Smooth muscle cell (in vitro differentiated cells): ENCODE data around the gene FUCA2. TPM values are rescaled to one million over a fixed set of nuclear protein-coding genes. Genes with fewer than 3 reads are reported as not detected.

Experiments used
- DNase-seq: peaks from one replicate; lab custom pipeline; 2025; ENCODE audit not compliant: unreplicated experiment; lab: John Stamatoyannopoulos, UW
- H2AFZ ChIP-seq: fragments of 200-600 bp; sonication (generic); 2 replicates; pipeline ENCODE4 v1.6.0; 2016; ENCODE audit warnings: antibody characterized with exemption, low read depth, mild to moderate bottlenecking
- H3F3A ChIP-seq: fragments of 200-600 bp; sonication (generic); 2 replicates; pipeline ENCODE4 v1.6.0; 2017; ENCODE audit warnings: antibody characterized with exemption, low read depth
- H3K27ac ChIP-seq: fragments of 200-600 bp; sonication (generic); 2 replicates; pipeline ENCODE4 v1.5.1; 2016; ENCODE audit warnings: low read depth, mild to moderate bottlenecking
- H3K27me3 ChIP-seq: fragments of 200-600 bp; sonication (generic); 2 replicates; pipeline ENCODE4 v1.6.1; 2016; ENCODE audit warnings: low read depth, mild to moderate bottlenecking
- H3K36me3 ChIP-seq: fragments of 200-600 bp; sonication (generic); 2 replicates; pipeline ENCODE4 v1.5.1; 2016; ENCODE audit warnings: low read depth
- H3K4me1 ChIP-seq: fragments of 200-600 bp; sonication (generic); 2 replicates; pipeline ENCODE4 v1.5.1; 2016; ENCODE audit warnings: low read depth
- H3K4me2 ChIP-seq: fragments of 200-600 bp; sonication (generic); 2 replicates; pipeline ENCODE4 v1.6.0; 2016; ENCODE audit warnings: mild to moderate bottlenecking
- H3K4me3 ChIP-seq: fragments of 200-600 bp; sonication (generic); 2 replicates; pipeline ENCODE4 v1.5.1; 2016; ENCODE audit warnings: mild to moderate bottlenecking
- H3K79me2 ChIP-seq: fragments of 200-600 bp; sonication (generic); 2 replicates; pipeline ENCODE4 v1.6.0; 2016; ENCODE audit warnings: low read depth, mild to moderate bottlenecking
- H3K9ac ChIP-seq: fragments of 200-600 bp; sonication (generic); 2 replicates; pipeline ENCODE4 v1.6.0; 2016; ENCODE audit warnings: low read depth
- H3K9me3 ChIP-seq: fragments of 200-600 bp; sonication (generic); replicated peaks from 2 replicates; pipeline ENCODE4 v1.5.1; 2016; ENCODE audit warnings: low read depth
- H4K20me1 ChIP-seq: fragments of 200-600 bp; sonication (generic); 2 replicates; pipeline ENCODE4 v1.6.0; 2016; ENCODE audit warnings: low read depth
- WGBS: methylation state at CpG from one replicate; pipeline ENCODE4 v1.1.7; 2016; ENCODE audit warnings: low lambda C conversion rate; 5-methylcytosine and 5-hydroxymethylcytosine counted together
- polyA plus RNA-seq: library from polyadenylated mRNA; unstranded; fragments of >200 nt; fragmentation: Nextera tagmentation; extraction: Ambion mirVana; gene quantifications from 2 replicates; pipeline ENCODE4 v1.2.1, GENCODE V29; 2016
- total RNA-seq: library from RNA; depleted of rRNA; stranded (reverse); fragments of >200 nt; gene quantifications from 2 replicates; pipeline ENCODE4 v1.2.3, GENCODE V29; 2014
- TF ChIP-seq, protein P1 (sequence below): fragments of 200-600 bp; sonication (generic); IDR thresholded peaks from 2 replicates; pipeline ENCODE4 v1.5.1; 2017; ENCODE audit warnings: borderline replicate concordance, mild to moderate bottlenecking, antibody characterized with exemption; ENCODE audit not compliant: insufficient read depth, poor library complexity, severe bottlenecking

Gene FUCA2
- total and polyA plus RNA-seq, 2 experiments from 2014 or later = 42.7 to 82.5 TPM

GRCh38 chr6:143527677-143528076 lies 16.2 kb upstream of the FUCA2 start:
- H4K20me1 ChIP-seq = no peaks in the 10 kb centered on the region
- no peaks in the 10 kb centered on the region for H3K36me3 ChIP-seq
- no peak overlapping the region for H2AFZ ChIP-seq
- no peaks in the 10 kb centered on the region for H3K4me1 ChIP-seq
- H3K9ac ChIP-seq = no peak overlapping the region
- no peaks in the 10 kb centered on the region for H3K79me2 ChIP-seq
- no peak overlapping the region for H3K4me3 ChIP-seq
- TF ChIP-seq, protein P1, sequence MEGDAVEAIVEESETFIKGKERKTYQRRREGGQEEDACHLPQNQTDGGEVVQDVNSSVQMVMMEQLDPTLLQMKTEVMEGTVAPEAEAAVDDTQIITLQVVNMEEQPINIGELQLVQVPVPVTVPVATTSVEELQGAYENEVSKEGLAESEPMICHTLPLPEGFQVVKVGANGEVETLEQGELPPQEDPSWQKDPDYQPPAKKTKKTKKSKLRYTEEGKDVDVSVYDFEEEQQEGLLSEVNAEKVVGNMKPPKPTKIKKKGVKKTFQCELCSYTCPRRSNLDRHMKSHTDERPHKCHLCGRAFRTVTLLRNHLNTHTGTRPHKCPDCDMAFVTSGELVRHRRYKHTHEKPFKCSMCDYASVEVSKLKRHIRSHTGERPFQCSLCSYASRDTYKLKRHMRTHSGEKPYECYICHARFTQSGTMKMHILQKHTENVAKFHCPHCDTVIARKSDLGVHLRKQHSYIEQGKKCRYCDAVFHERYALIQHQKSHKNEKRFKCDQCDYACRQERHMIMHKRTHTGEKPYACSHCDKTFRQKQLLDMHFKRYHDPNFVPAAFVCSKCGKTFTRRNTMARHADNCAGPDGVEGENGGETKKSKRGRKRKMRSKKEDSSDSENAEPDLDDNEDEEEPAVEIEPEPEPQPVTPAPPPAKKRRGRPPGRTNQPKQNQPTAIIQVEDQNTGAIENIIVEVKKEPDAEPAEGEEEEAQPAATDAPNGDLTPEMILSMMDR = no peak
- no peak overlapping the region for H3K4me2 ChIP-seq
- no peaks in the 10 kb centered on the region for H3F3A ChIP-seq
- no peaks in the 10 kb centered on the region for H3K9me3 ChIP-seq
- no peak for DNase-seq
- peaks cover 19% of the 10 kb centered on the region for H3K27me3 ChIP-seq
- no peak overlapping the region for H3K27ac ChIP-seq
- WGBS = 92% methylated on average over 1 of the region's 1 CpG

- no peaks in the 10 kb centered on the region for H4K20me1 ChIP-seq
- H3K27me3 ChIP-seq = no peaks in the 10 kb centered on the region
- no peak for DNase-seq
- H3K9me3 ChIP-seq = no peaks in the 10 kb centered on the region
- no peaks in the 10 kb centered on the region for H3K79me2 ChIP-seq
- no peak overlapping the region for H3K9ac ChIP-seq
- H2AFZ ChIP-seq = no peak overlapping the region
- WGBS = 97% methylated on average over 1 of the region's 1 CpG
- H3K36me3 ChIP-seq = no peaks in the 10 kb centered on the region
- no peak overlapping the region for H3K4me2 ChIP-seq
- no peaks in the 10 kb centered on the region for H3F3A ChIP-seq
- H3K4me1 ChIP-seq = no peaks in the 10 kb centered on the region
- no peak overlapping the region for H3K4me3 ChIP-seq
- H3K27ac ChIP-seq = no peak overlapping the region
- TF ChIP-seq, protein P1 = no peak
These were observed 13.8 kb upstream of the FUCA2 start for GRCh38 chr6:143525356-143525755.

DNA sequence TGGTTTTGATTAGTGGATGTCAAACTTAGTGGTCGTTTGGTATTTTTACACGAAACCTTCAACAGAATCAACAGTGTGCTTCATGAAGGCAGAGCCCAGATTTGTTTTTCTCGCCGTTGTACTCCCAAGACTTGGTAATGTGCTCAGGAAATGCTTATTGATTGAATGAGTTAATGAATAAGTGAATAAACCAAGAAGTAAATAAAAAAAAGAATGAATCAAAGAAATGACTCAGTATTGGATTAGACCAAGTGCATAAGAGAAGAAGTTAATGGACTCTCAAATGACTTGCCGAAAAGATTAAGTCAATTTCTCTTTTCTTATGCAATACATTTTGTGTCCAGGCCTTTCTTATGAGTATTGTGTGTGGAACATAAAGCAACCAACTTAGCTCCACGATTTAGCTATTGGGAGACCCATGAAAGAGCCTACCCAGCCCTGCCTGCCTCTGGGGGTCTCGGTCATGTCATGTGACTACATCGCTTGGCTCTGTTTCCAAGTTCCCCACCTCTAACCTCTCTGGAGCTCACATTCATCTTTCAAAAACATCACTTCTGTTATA lies 10.6 kb upstream of the FUCA2 start:
- TF ChIP-seq, protein P1 = no peak
- Histone ChIP-seq H3F3A (no peaks in the 10 kb centered on the region), H3K27ac (no peak overlapping the region), H3K4me1 (no peaks in the 10 kb centered on the region), H3K9ac (no peak overlapping the region), H3K36me3 (no peaks in the 10 kb centered on the region), H2AFZ (no peak overlapping the region), H3K4me3 (no peak overlapping the region), H3K4me2 (no peak overlapping the region), H4K20me1 (no peaks in the 10 kb centered on the region), H3K9me3 (no peaks in the 10 kb centered on the region), H3K79me2 (no peaks in the 10 kb centered on the region), H3K27me3 (peaks cover 15% of the 10 kb centered on the region)
- DNase-seq = no peak
- WGBS = 80% methylated on average over 8 of the region's 8 CpGs

GRCh38 chr6:143517447-143517773 lies 5.9 kb upstream of the FUCA2 start:
- H4K20me1 ChIP-seq = no peaks in the 10 kb centered on the region
- no peak overlapping the region for H3K9ac ChIP-seq
- H3K36me3 ChIP-seq = no peaks in the 10 kb centered on the region
- H3K27me3 ChIP-seq = peaks cover 31% of the 10 kb centered on the region
- 65% methylated on average over 3 of the region's 3 CpGs for WGBS
- no peaks in the 10 kb centered on the region for H3F3A ChIP-seq
- no peaks in the 10 kb centered on the region for H3K4me1 ChIP-seq
- H3K79me2 ChIP-seq = no peaks in the 10 kb centered on the region
- H3K4me2 ChIP-seq = no peak overlapping the region
- TF ChIP-seq, protein P1 = no peak
- no peak overlapping the region for H3K27ac ChIP-seq
- DNase-seq = no peak
- H3K4me3 ChIP-seq = no peak overlapping the region
- H2AFZ ChIP-seq = no peak overlapping the region
- no peaks in the 10 kb centered on the region for H3K9me3 ChIP-seq
